ENCODE measurements around the gene SLN.

GRCh38 chr11:107677924-107678631 lies 33.8 kb downstream of the SLN start:
- TF ChIP-seq CTCF (IDR thresholded peaks at IDR 0.05) (no peak), ZFX (IDR thresholded peaks at IDR 0.05; ENCODE audit: borderline replicate concordance) (no peak)
